NCI-H1694 treated with DMSO at 0.1 percent for 48 hours (cell line): ENCODE measurements around the gene PPP1CA.
"Not testable (repeated sequence)": the region's sequence is repeated elsewhere in the genome, so short reads cannot be mapped to it uniquely, and the experiment has no call there.

Experiments
- DNase-seq: peaks from one replicate; lab custom pipeline; 2025; lab: John Stamatoyannopoulos, UW

PPP1CA gene

GRCh38 chr11:67434395-67434881 lies 32.8 kb upstream of the PPP1CA start:
- no peak for DNase-seq

DNA sequence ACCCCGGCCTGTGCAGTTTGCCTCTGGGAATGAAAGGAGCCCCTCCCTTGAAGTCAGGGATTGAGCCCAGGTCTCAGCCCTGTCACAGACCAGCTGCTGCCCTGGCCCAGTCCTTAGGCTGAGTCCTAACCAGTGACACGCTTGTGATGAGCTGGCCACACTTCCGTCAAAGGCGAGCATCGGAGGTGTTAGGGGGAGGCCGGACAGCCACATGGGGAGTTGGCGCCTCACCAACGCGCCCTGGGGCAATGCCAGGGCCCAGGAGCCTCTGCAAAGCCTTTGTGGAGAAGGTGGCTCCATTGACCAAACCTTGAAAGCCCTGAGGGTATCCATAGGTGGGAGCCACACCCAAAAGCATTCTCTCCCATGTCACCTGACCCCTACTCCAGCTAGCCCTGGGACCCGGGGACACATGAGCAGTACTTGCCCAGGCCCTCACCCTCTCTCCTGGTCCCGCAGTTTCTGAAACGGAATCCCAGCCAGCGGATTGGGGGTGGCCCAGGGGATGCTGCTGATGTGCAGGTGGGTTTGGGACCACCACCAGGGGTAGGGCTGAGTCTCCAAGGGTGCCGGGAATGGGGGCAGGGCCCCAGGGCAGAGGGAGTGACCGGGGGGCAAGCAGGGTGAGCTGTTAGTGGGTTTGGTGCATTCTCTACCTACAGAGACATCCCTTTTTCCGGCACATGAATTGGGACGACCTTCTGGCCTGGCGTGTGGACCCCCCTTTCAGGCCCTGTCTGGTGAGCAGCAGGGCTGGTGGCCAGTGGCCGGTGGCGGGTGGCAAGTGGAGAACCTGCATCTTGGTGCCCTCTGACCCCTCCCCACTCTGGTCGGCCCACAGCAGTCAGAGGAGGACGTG lies 32.1 kb upstream of the PPP1CA start:
- no peak for DNase-seq

DNA sequence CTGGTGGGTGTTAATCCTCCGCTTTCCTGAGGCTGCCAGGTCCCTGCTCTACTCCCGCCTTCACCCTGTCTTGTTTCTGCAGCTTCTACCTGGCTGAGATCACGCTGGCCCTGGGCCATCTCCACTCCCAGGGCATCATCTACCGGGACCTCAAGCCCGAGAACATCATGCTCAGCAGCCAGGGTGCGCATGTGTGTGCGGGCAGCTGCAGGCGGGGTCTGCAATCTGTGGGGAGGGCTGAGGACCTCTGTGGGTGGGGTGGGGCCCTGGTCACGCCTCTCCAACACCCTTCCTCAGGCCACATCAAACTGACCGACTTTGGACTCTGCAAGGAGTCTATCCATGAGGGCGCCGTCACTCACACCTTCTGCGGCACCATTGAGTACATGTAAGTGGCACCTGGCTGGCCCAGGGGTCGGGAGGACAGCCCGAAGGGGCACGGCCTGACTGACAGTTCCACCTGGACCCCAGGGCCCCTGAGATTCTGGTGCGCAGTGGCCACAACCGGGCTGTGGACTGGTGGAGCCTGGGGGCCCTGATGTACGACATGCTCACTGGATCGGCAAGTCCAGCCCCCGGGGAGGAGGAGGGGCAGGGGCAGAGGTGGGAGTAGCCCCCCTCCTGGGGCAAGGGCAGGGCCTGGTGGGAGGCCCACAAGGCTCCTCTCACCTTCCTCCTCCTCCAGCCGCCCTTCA lies 31.1 kb upstream of the PPP1CA start:
- DNase-seq, result no peak

DNA sequence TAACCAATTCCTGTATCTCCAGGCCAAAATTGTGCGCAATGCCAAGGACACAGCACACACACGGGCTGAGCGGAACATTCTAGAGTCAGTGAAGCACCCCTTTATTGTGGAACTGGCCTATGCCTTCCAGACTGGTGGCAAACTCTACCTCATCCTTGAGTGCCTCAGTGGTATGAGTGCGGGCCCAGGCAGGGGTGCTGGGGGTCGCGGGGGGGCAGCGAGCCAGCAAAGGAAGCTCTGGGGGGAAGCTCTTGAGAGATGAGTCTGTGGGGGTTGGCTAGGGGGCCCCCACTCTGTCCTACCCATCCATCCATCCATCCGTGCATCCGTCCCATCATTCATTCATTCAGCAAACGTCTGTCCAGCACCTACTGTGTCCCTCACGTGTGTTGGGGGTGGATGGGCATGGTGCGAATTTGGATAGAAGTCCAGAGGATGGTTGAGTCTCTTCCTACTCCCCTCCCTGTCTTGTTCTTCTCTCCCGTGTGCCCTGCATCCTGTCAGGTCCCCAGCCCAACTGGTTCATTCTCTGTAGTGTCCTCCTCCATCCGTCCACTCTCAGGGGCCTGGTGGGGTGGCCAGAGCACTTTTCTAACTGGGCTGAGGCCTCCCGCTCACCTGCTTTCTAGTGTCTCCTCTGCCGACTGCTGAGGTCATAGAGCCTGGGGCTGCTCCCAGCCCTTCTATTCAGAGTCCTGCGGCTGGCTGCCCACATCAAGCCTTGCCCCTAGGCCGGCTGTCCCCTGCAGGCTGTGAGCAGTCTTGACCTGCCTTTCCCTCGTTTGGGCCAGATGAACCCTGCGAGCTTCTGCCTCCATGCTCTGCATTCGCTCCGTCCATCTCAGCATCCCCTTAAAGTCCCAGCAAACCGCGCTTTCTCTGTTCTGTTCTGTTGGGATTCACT lies 29.9 kb upstream of the PPP1CA start:
- no peak for DNase-seq

DNA sequence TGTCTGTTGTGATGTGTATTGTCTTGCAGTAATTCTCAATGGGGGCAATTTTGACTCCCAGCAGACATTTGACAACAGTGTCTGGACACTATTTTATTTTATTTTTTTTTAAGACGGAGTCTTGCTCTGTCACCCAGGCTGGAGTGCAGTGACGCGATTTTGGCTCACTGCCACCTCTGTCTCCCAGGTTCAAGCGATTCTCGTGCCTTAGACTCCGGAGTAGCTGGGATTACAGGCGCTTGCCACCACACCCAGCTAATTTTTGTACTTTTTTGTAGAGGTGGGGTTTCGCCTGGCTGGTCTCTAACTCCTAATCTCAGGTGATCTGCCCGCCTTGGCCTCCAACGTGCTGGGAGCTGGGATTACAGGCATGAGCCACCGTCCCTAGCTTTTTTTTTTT lies 28.1 kb upstream of the PPP1CA start:
- DNase-seq, result no peak

DNA sequence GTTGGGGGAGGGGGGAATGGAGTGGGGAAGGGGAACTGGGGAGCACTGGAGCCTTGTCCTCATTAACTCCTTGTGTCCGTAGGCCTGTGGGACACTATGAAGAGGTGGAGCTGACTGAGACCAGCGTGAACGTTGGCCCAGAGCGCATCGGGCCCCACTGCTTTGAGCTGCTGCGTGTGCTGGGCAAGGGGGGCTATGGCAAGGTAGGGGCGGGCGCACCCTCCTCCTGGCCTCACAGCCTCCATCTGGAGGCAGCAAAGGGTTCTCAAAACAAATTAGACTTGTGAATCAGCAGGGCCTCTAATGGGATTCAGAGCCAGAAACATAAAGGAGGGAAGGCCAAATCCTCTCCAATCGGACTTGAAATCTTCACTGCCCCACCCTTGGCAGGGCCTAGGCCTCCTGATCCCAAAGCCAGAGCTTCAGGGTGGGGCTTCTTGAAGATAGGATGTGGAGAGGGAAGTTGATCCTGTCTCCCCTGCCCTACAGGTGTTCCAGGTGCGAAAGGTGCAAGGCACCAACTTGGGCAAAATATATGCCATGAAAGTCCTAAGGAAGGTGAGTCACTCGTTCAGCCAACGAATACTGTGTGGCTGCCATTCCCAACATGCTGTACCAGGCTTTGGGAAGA lies 27.5 kb upstream of the PPP1CA start:
- no peak for DNase-seq

- peak; percentile 89 for DNase-seq
These were observed 26.7 kb upstream of the PPP1CA start, which contains the start of gene RPS6KB2 for GRCh38 chr11:67428052-67429001. Gene RPS6KB2, plus strand, starts transcription at chr11:67428494. Its CDS starts 52 bp downstream, at chr11:67428546.

GRCh38 chr11:67427364-67427859 lies 25.8 kb upstream of the PPP1CA start:
- not testable (repeated sequence) for DNase-seq

DNA sequence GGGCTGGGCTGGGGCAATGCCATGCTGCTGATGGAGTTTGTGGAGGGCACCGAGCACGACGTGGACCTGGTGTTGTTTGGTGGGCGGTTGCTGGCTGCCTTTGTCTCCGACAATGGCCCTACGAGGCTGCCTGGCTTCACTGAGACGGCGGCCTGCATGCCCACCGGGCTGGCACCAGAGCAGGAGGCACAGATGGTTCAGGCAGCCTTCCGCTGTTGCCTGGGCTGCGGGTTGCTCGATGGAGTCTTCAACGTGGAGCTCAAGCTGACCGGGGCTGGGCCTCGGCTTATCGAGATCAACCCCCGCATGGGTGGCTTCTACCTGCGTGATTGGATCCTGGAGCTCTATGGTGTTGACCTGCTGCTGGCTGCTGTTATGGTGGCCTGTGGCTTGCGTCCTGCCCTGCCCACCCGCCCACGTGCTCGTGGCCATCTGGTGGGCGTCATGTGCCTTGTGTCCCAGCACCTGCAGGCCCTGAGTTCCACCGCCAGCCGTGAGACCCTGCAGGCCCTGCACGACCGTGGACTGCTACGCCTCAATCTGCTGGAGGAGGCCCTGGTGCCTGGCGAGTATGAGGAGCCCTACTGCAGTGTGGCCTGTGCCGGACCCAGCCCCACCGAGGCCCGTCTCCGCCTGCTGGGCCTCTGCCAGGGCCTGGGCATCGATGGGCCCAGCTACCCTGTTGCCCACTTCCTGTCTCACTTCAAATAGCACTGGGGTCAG lies 22.4 kb upstream of the PPP1CA start:
- DNase-seq, result no peak

GRCh38 chr11:67423466-67423865 lies 21.8 kb upstream of the PPP1CA start:
- DNase-seq, result no peak

DNA sequence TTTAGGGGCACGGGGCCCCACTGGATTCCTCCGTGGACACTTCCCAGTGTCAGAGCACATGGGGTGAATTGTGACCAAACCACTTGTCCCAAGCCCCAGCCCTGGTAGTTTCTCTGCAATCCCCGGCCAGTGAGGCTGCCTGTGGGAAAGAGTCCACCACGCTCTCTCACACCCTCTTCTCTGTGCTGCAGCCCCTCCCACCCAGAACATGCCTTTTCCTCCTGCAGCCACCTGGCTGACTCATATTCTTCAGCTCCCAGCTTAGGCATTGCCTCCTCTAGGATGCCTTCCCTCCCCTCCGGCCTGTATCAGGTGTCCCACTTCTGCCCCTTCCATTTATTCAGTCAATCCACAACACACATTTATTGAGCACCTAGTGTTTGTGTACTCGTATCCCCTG lies 21.2 kb upstream of the PPP1CA start:
- no peak for DNase-seq

GRCh38 chr11:67421430-67422031 lies 19.9 kb upstream of the PPP1CA start:
- DNase-seq, result no peak

DNA sequence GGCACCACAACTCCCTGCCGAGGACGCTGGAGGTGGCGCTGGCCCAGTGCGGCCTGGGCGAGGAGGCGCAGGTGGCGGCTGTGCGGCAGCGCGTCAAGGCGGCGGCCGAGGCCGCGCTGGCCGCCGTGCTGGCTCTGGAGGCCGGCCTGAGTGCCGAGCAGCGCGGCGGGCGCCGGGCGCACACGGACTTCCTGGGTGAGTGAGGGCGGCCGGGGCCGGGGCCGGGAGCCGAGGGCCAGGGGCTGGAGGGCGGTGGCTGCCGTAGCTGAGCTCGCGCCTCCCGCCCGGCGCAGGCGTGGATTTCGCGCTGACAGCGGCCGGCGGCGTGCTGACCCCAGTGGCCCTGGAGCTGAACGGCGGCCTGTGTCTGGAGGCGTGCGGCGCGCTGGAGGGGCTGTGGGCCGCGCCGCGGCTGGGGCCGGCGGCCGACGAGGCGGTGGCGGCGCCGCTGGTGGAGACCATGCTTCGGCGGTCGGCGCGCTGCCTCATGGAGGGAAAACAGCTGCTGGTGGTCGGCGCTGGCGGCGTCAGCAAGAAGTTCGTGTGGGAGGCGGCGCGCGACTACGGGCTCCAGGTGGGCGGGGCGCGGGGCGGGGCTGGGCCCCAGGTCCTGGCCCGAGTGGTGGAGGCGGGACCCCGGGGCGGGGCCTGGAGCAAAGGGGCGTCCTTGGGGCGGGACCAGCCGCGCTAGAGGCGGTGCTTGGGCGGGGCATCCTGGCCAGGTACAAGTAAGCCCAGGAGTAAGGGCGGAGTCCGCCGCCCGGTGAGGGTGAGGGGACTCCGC lies 19.2 kb upstream of the PPP1CA start:
- peak; percentile 66 for DNase-seq

GRCh38 chr11:67420147-67420645 lies 18.5 kb upstream of the PPP1CA start:
- no peak for DNase-seq

GRCh38 chr11:67419325-67420049 lies 17.8 kb upstream of the PPP1CA start:
- no peak for DNase-seq

GRCh38 chr11:67418476-67419281 lies 17.0 kb upstream of the PPP1CA start:
- DNase-seq, result no peak

DNA sequence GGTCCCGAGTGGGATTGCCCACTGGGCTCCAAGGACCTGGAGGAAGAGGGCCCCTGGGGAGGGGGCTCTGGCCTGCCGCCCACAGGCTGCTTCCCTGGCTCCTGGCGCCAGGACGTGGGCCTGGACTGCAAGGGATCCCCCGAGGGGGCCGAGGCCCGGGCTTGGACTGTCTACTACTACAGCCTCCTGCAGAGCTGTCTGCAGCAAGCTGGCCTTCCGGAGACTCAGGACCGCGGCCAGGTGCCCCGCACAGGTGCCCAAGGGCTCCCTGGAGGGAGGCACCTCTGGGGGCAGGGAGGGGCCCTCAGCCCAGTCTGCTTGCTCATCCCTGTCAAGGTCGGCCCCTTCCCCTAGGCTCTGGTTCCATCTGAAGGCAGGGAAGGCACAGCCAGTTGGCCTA lies 15.8 kb upstream of the PPP1CA start:
- DNase-seq, result no peak
